ENCODE data around the gene CDH4. TPM values are rescaled to one million over a fixed set of nuclear protein-coding genes. Genes with fewer than 3 reads are reported as not detected.

Gene CDH4
- total RNA-seq, 4 donors from 2014 or later: not detected

GRCh38 chr20:61646986-61647385 lies 394.9 kb downstream of the CDH4 start:
- intact Hi-C loops (cut with DNase I; ENCODE audit: low total_unique reads) (no loop called here), in situ Hi-C loops (cut with MboI; ENCODE audit: low pct_ligation_motif_present in 1 of 4, low pct_unique_long_range_greater_than_20kb in 1 of 4, low sequenced_read_pairs in 3 of 4) (no loop called here)
- no peak for DNase-seq
- Histone ChIP-seq H3K27ac (no peak overlapping the region), H3K4me1 (no peaks in the 10 kb centered on the region), H3K27me3 (no peaks in the 10 kb centered on the region), H3K4me3 (no peak overlapping the region), H3K9me3 (no peaks in the 10 kb centered on the region), H3K36me3 (no peaks in the 10 kb centered on the region)
- TF ChIP-seq POLR2AphosphoS5 (IDR thresholded peaks at IDR 0.05) (no peak), CTCF (IDR thresholded peaks at IDR 0.05) (no peak)
- WGBS, 2 donors (ENCODE audit: low coverage in 1 of 2): 71 to 79% methylated on average over 4 to 8 of the region's 8 CpGs

GRCh38 chr20:61647702-61648101 lies 395.6 kb downstream of the CDH4 start:
- 75% methylated on average over 8 of the region's 8 CpGs; no CpG with 5 or more reads in 1 of the 2 donors for WGBS, 2 donors (ENCODE audit: low coverage in 1 of 2)
- H3K4me3 ChIP-seq: no peak overlapping the region
- no peaks in the 10 kb centered on the region for H3K4me1 ChIP-seq
- in situ Hi-C loops (cut with MboI; ENCODE audit: low pct_ligation_motif_present in 1 of 4, low pct_unique_long_range_greater_than_20kb in 1 of 4, low sequenced_read_pairs in 3 of 4) (no loop called here), intact Hi-C loops (cut with DNase I; ENCODE audit: low total_unique reads) (no loop called here)
- DNase-seq: no peak
- H3K27me3 ChIP-seq: no peaks in the 10 kb centered on the region
- no peak overlapping the region for H3K27ac ChIP-seq
- TF ChIP-seq POLR2AphosphoS5 (IDR thresholded peaks at IDR 0.05): no peak
- no peak for TF ChIP-seq POLR2A (IDR thresholded peaks at IDR 0.05)
- TF ChIP-seq CTCF (IDR thresholded peaks at IDR 0.05): no peak
- no peak for TF ChIP-seq EP300 (IDR thresholded peaks at IDR 0.05; ENCODE audit: low read depth)
- no peaks in the 10 kb centered on the region for H3K36me3 ChIP-seq
- H3K9me3 ChIP-seq: no peaks in the 10 kb centered on the region

GRCh38 chr20:61649105-61649859 lies 397.2 kb downstream of the CDH4 start:
- no peaks in the 10 kb centered on the region for H3K27me3 ChIP-seq
- H3K27ac ChIP-seq: no peak overlapping the region
- H3K4me1 ChIP-seq: no peaks in the 10 kb centered on the region
- in situ Hi-C loops (cut with MboI; ENCODE audit: low pct_ligation_motif_present in 1 of 4, low pct_unique_long_range_greater_than_20kb in 1 of 4, low sequenced_read_pairs in 3 of 4) (no loop called here), intact Hi-C loops (cut with DNase I; ENCODE audit: low total_unique reads) (no loop called here)
- no peaks in the 10 kb centered on the region for H3K9me3 ChIP-seq
- WGBS, 2 donors (ENCODE audit: low coverage in 1 of 2): 80 to 83% methylated on average over 2 to 25 of the region's 25 CpGs
- no peak overlapping the region for H3K4me3 ChIP-seq
- DNase-seq: no peak
- no peak for TF ChIP-seq EP300 (IDR thresholded peaks at IDR 0.05; ENCODE audit: low read depth)
- H3K36me3 ChIP-seq: no peaks in the 10 kb centered on the region

GRCh38 chr20:61649860-61650162 lies 397.8 kb downstream of the CDH4 start:
- TF ChIP-seq POLR2AphosphoS5 (IDR thresholded peaks at IDR 0.05) (no peak), POLR2A (IDR thresholded peaks at IDR 0.05) (no peak), EP300 (IDR thresholded peaks at IDR 0.05; ENCODE audit: low read depth) (no peak), CTCF (IDR thresholded peaks at IDR 0.05) (no peak)
- Histone ChIP-seq H3K4me3 (no peak overlapping the region), H3K9me3 (no peaks in the 10 kb centered on the region), H3K27ac (no peak overlapping the region), H3K27me3 (no peaks in the 10 kb centered on the region), H3K4me1 (no peaks in the 10 kb centered on the region), H3K36me3 (no peaks in the 10 kb centered on the region)
- intact Hi-C loops (cut with DNase I; ENCODE audit: low total_unique reads): loop anchor here (10.0 kb wide), 1 partner anchor 765 kb away; no protein-coding TSS in a partner anchor
- in situ Hi-C loops (cut with MboI; ENCODE audit: low pct_ligation_motif_present in 1 of 4, low pct_unique_long_range_greater_than_20kb in 1 of 4, low sequenced_read_pairs in 3 of 4): no loop called here
- DNase-seq: no peak
- WGBS, 2 donors (ENCODE audit: low coverage in 1 of 2): 83 to 87% methylated on average over 2 to 8 of the region's 8 CpGs
